Progenitor cell of endocrine pancreas (in vitro differentiated cells): ENCODE results near the gene YBX1. TPM values are rescaled to one million over a fixed set of nuclear protein-coding genes. Genes with fewer than 3 reads are reported as not detected.

Source experiments
- DNase-seq: peaks from one replicate; pipeline ENCODE4 v3.0.0; 2021; ENCODE audit warnings: low spot score; ENCODE audit not compliant: unreplicated experiment
- H3K27ac Mint-ChIP-seq: 2 replicates; pipeline ENCODE4 v1.8.0; 2021; ENCODE audit warnings: mild to moderate bottlenecking, moderate library complexity, mixed read lengths
- H3K27me3 Mint-ChIP-seq: 2 replicates; pipeline ENCODE4 v1.8.0; 2021; ENCODE audit warnings: mixed read lengths
- H3K36me3 Mint-ChIP-seq: 2 replicates; pipeline ENCODE4 v1.8.0; 2022; ENCODE audit warnings: mixed read lengths; ENCODE audit not compliant: insufficient read depth
- H3K4me1 Mint-ChIP-seq: 2 replicates; pipeline ENCODE4 v1.8.0; 2021; ENCODE audit warnings: low read depth, mixed read lengths
- H3K4me3 Mint-ChIP-seq: 2 replicates; pipeline ENCODE4 v1.8.0; 2021; ENCODE audit warnings: low read depth, mild to moderate bottlenecking, moderate library complexity, mixed read lengths
- H3K9me3 Mint-ChIP-seq: 2 replicates; pipeline ENCODE4 v1.8.0; 2021; ENCODE audit warnings: low read depth, mixed read lengths
- total RNA-seq: library from RNA; stranded (reverse); gene quantifications from 2 replicates; pipeline ENCODE4 v1.2.1, GENCODE V29; 2021
- TF ChIP-seq, protein P1 (sequence below): fragments of 200-600 bp; sonication (generic); IDR thresholded peaks from one replicate; pipeline ENCODE4 v1.5.0; 2021; ENCODE audit warnings: antibody characterized with exemption, mild to moderate bottlenecking; ENCODE audit not compliant: unreplicated experiment

YBX1 gene
- total RNA-seq, 1 donor from 2014 or later = 588 TPM

DNA sequence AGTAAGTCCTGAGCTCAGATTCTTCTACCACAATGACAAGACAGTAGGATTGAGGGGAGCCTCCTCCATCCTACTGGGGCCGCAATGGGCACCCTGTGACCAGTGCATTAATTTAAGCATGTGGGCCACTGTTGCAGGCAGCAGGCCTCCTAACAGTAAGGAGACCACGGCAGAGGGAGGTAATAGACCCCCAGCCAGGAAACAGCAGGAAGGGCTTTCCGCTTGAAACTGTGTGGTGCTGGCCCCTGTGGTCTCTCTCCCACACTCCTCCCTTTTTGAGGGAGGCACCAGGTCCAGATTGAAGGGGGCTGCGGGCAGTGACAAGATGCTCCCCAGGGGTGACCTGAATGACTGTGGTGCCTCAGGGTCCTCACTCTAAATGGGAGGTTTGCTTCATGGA, 59.5 kb downstream of the YBX1 start:
- H3K27me3 Mint-ChIP-seq = no peaks in the 10 kb centered on the region
- TF ChIP-seq, protein P1, sequence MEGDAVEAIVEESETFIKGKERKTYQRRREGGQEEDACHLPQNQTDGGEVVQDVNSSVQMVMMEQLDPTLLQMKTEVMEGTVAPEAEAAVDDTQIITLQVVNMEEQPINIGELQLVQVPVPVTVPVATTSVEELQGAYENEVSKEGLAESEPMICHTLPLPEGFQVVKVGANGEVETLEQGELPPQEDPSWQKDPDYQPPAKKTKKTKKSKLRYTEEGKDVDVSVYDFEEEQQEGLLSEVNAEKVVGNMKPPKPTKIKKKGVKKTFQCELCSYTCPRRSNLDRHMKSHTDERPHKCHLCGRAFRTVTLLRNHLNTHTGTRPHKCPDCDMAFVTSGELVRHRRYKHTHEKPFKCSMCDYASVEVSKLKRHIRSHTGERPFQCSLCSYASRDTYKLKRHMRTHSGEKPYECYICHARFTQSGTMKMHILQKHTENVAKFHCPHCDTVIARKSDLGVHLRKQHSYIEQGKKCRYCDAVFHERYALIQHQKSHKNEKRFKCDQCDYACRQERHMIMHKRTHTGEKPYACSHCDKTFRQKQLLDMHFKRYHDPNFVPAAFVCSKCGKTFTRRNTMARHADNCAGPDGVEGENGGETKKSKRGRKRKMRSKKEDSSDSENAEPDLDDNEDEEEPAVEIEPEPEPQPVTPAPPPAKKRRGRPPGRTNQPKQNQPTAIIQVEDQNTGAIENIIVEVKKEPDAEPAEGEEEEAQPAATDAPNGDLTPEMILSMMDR = no peak
- H3K27ac Mint-ChIP-seq = no peak overlapping the region
- no peaks in the 10 kb centered on the region for H3K9me3 Mint-ChIP-seq
- no peak overlapping the region for H3K4me3 Mint-ChIP-seq
- H3K36me3 Mint-ChIP-seq = no peaks in the 10 kb centered on the region
- DNase-seq = no peak
- peaks cover 13% of the 10 kb centered on the region for H3K4me1 Mint-ChIP-seq

GRCh38 chr1:42742141-42742540, 59.9 kb downstream of the YBX1 start:
- Mint-ChIP-seq H3K27ac (no peak overlapping the region), H3K9me3 (no peaks in the 10 kb centered on the region)

DNA sequence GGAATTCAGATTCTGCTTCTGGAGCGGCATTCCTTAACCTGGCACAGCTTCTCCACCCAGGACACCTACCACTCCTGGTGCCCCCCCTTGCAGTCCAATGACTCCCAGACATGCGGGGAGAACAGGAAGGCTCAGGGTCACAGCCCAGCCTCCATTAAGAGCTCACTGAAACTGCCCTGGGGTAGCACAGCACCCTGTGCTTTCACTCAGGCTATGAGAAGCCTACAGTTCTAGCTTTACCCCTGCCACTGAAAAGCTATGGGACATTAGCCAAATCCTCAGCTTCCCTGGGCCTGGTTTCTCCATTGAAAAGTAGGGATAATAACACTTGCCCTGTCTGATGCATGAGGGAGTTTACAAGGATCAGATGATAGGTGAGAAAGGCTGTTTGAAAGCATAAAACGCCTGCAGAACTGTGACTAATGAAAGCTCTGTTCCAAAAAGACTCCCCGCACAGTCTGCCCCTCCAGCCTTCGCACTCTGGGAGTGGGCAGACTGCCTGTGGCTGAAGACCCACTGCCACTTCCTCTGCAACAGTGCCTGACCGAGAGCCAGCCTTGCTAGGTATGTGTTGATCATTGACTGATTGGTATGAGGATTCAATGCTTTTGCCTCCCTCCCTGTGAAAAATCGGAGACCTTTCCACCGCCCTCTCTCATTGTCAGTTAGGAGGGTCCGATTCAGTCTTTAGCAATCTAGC, 60.5 kb downstream of the YBX1 start:
- no peak for DNase-seq
- peaks cover 13% of the 10 kb centered on the region for H3K4me1 Mint-ChIP-seq
- H3K27ac Mint-ChIP-seq = peak overlapping the region; percentile 14
- TF ChIP-seq, protein P1 = no peak
- peaks cover 1% of the 10 kb centered on the region for H3K36me3 Mint-ChIP-seq
- no peak overlapping the region for H3K4me3 Mint-ChIP-seq
- no peaks in the 10 kb centered on the region for H3K27me3 Mint-ChIP-seq
- no peaks in the 10 kb centered on the region for H3K9me3 Mint-ChIP-seq

More at GRCh38 chr1:42742141-42742540, 59.9 kb downstream of the YBX1 start:
- H3K4me3 Mint-ChIP-seq = no peak overlapping the region
- TF ChIP-seq, protein P1 = no peak
- DNase-seq = no peak
- peaks cover 13% of the 10 kb centered on the region for H3K4me1 Mint-ChIP-seq
- peaks cover 1% of the 10 kb centered on the region for H3K36me3 Mint-ChIP-seq
- H3K27me3 Mint-ChIP-seq = no peaks in the 10 kb centered on the region

GRCh38 chr1:42743317-42744147, 61.3 kb downstream of the YBX1 start:
- Mint-ChIP-seq H3K36me3 (peaks cover 1% of the 10 kb centered on the region), H3K27me3 (no peaks in the 10 kb centered on the region), H3K9me3 (no peaks in the 10 kb centered on the region), H3K4me3 (no peak overlapping the region), H3K27ac (no peak overlapping the region), H3K4me1 (peaks cover 13% of the 10 kb centered on the region)
- DNase-seq = no peak
- TF ChIP-seq, protein P1 = no peak

DNA sequence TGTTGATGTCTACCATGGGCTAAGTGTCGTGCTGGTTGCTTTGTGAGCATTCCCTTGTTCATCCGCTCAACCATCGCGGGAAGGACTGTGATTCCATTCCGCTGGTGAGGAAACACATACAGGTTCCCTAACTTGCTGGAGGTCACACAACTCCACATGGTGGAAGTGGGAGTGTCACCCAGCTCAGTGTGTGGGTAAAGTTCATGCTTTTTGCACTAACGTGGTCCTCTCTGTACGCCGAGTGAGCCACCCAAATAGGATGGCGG, 61.9 kb downstream of the YBX1 start:
- Mint-ChIP-seq H3K36me3 (peaks cover 6% of the 10 kb centered on the region), H3K27ac (no peak overlapping the region), H3K4me3 (no peak overlapping the region), H3K9me3 (no peaks in the 10 kb centered on the region), H3K4me1 (peaks cover 13% of the 10 kb centered on the region), H3K27me3 (no peaks in the 10 kb centered on the region)
- DNase-seq = no peak
- TF ChIP-seq, protein P1 = no peak
